GM18868 (cell line): Measurements from ENCODE around the gene AFF3.
A peak's percentile ranks its signal among the peaks of the same experiment; 100 is the strongest.

Source experiments
- ATAC-seq: cut with Tn5 transposase; IDR thresholded peaks from one replicate; pipeline ENCODE4 v1.9.1; 2021; ENCODE audit warnings: mild to moderate bottlenecking, moderate library complexity; ENCODE audit not compliant: unreplicated experiment

Gene AFF3

DNA sequence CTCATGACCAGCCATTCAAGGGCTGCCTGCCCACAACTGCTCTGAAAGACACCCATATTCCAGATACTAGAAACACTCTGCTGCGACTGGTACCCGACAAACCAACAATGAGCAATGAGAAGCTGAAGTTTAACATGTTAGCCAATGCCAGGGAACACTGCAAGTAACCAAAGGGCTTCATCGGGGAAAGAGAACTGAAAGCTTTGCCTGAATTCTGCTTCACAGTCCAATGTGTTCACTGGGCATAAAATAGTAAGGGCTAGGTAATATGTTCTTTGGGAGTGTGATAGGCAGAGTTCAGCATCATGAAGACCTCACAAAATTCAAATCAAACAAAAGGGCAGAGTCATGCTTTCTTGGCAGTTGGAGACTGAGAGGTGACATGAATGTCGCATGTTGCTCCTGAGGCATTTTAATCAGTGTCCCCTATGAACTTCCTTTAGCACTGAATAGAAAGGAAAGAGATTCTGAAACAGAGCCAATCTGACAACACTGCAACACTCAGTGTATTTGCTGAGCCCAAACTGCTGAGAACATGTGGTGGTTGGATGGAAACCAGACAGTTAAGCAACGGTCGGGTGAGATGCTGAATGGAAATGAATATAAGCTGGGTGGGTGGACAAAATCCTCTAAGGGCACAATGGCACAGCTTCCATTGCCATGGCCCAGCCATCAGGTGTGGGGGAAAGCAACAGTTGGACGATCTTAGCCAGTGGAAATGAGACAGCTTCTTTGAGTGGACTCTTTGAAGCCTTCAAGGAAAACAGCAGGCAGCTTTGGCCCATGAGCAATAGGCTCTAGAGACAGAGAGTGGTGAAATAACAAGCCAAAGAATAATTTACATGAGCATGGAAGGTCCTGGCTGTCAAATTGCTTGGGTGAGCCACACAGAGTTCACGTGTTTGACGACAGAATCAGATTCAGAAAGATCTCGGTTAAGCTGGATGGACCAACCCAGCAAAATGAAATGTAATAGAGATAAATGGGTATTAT is 277.5 kb downstream of the AFF3 start:
- no peak for ATAC-seq

DNA sequence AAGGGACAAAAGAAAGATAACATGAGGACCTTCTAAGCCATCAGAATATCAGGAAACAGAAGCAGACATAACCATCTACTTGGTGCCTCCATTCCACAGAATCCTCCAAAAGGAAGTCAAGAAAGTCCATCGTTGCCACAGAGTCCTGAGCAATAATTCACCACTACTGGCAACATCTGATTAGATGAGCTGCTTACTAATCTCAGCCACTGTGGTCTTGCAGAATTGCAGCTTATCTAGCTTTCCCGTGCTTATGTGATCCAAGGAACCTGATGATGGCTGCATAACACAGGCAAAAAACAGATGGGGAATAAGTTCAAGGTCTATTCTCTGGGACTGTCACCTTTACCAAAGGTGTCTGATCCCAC is 278.5 kb downstream of the AFF3 start:
- ATAC-seq = no peak

DNA sequence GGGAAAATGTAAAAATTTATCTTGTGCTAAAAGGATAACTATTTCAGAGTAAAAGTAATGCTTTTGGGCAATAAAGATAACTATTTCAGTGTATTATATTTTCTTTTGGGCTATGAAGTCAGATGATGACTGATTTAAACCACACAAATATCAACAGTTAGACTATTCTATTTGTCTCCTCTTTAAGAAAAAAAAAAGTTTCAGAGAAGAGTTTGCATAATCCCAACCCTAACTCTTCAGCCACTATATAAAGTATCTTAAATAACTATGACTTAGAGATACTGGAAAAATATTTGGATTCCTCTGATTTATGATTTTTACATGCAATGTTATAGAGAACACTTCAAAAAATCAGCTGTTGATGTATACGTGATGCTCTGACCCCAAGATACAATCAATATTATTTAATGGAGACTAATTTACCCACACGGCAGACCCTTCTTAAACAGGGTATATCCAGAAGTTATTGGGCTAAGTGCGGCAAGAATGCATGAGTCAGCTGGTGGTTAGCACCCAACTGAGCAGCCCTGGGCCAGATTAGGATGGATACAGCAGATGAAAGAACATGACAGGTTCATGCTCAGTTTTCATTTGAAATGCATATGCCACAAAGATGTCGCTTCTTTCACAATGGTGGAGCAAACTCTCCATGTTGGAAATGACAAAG is 279.0 kb downstream of the AFF3 start:
- no peak for ATAC-seq

DNA sequence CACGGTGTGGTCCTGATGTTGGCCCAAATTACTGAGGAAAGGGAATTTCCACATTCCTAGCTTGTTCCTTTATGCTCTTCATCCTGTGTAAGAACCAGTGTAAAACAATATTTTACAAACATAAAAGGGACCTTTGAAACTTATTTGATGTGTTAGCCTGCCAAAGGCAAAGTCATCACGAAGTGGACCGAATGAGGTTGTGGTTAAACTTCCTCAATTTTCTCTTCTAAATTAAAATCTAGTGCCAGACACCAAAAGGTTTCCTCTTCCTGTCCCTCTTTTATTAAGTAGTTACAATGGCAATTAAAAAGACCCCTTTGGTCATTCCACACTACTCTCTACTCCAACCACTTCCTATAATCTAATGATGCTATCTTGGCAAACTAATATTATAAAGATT is 279.8 kb downstream of the AFF3 start:
- no peak for ATAC-seq

DNA sequence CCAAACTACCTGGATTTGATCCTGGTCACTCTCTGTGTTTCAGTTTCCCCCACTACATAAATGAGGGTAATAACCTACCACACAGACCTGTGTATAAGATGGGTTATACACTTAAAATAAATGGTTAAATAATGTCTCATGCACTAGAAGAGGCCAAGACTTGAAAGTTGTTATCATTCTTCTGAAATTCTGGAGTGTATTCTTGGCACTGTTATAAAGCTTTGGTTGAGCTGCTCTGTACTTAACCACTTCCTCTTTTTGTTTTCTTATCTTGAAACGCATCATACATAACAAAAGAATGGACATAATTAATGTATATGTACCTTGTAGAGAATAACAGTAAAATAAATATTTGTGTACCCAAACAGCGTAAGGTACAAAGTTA is 281.0 kb downstream of the AFF3 start:
- ATAC-seq = peak; percentile 58

DNA sequence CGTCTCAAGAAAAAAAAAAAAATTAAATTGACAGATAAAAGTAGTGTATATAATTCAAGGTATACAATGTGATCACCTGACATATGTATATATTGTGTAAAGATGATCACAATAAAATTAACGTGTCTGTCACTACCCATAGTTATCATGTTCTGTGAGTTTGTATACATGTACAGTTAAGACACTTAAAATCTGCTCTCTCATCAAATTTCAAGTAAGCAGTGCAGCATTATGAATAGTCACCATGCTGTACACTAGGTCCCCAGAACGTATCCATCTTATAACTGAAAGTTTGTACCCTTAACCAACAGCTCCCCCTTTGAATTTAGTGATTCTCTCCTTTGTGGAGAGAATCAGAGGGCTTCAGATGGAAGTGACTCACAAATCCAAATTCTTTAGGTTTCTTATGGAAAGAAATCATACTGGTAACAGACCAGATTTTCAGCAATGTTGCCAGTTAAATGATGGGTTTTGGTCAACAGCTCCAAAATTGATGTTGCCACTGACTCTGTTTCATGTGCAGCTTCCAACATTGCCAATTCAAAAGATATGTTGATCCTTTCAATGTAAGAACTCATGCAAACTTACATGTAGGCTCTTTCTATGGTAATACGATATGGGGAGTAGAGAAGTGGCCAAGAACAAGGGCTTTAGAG is 281.5 kb downstream of the AFF3 start:
- ATAC-seq = no peak

DNA sequence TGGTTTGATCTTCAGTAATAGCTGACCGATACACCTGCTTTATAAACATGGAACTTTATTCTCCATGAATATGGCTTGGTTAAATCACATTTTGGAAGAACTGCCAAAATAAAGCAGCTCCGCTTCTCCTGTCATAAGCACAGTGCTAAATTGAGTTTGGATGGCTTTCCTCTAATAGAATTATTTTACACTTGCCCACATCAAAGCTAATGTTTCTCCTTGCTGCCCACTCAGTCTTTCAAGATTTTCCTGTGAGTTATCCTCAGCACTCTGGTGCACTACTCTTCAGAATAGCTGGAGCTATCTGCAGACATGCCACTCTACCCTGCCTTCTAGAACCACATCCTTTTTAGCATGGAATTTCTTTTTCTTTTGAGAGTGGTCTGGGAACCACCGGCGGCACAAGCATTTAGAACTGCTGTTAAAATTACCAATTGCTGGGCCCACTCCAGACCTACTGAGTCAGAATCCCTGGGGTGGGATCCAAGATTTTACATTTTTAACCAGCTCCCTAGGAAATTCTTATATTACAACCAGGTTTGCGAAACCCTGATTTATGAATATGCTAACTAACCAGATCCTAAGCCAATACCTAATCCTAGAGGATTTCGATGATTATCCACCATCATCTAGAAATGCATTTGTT is 283.3 kb downstream of the AFF3 start:
- ATAC-seq = no peak

DNA sequence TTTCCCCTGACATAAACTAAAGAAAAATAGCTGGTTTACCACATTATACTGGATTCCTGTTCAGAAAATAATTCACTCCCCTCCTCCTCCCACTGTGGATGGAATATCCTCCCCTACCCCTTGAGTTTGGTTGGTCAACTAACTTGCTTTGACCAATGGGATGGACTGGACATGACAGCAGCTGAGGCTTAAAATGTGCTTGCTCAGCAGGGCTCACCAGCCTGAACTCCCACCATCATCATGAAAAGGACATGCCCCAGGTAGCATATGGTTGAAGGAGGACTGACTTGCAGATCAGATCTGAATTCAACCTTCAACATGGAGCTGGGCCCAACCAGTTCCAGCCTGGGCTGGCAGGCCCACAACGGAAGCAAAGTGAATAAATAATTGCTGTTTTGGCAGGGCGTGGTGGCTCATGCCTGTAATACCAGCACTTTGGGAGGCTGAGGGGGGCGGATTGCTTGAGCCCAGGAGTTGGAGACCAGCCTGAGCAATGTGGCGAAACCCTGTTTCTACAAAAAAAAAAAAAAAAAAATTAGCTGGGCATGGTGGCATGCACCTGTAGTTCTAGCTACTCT is 284.4 kb downstream of the AFF3 start:
- no peak for ATAC-seq

DNA sequence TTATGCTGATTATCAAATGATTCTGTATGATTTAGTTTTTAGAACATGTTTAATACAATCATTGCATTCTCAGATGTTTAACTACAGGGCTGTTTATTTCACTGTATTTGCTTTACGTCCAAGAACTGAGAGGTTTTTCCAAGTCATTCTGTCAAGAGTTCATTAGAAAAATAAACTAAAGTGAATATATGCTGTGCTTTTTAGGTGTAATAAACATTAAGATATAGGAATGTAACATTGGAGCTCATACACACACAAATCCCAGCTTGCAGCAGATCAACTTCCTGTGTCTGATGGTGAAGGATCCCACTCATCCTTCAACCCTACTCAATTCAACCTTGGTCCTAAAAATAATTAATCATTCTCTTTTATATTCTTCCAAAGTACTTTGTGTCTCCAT is 285.0 kb downstream of the AFF3 start:
- no peak for ATAC-seq

DNA sequence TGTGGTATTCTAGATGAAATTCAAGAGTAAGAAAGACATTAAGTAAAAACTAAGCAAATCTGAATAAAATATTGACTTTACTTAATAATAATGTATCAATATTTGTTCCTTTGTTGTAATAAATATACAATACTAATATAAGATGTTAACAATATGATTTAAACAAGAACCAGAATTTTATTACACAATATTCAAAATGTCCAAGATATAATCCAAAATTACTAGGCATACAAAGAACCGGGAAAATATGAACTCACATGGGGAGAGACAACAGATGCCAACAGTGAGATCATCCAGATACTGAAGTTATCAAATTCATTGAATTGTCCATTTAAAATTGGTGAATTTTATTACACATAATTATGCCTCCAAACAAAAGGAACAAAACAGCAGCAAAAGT is 286.3 kb downstream of the AFF3 start:
- ATAC-seq = no peak

DNA sequence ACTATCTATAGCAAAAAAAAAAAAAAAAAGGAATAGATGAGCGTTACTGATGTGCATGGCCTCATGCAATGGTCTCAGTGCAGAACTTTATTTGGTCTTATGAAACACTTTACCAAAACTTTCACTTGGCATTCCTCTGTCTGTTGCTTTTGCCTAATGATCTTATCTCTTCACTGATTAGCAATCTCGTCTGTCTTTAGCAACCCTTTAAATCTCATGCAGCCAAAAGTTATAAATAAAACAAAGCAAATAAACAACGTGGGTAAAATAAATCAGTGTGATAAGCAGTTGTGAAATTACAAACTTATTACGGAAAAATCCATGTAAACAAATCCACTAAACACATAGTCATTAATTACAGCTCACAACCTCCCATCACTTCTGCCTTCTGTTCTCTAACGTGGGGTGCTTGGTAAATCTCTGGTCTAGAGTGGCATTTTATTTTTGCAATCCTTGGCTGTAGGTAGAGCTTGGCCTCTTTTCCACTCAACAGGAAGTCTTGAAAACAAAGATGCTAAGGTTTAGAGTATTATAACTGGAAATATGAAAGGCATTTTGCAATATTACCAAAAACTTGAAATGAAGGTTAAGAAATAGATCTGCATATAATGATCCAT is 288.0 kb downstream of the AFF3 start:
- ATAC-seq = no peak

DNA sequence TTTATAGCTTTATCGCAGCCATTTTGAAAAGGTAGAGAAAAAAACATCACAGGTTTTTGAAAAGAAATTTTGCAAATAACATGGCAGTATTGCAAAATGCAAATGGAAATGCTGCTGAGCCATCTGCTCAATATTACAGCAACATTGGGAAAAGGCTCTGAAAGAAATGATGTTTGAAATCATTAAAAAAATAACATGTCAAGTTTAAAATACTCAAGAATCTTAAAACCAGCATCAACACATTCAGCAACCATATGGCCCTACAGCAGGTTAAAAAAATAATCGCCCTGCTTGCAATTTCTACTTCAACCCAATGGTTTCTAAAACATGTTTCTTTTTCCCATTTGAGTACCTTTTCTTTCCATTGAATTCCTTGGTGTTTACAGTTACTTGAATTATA is 289.4 kb downstream of the AFF3 start:
- ATAC-seq = no peak

DNA sequence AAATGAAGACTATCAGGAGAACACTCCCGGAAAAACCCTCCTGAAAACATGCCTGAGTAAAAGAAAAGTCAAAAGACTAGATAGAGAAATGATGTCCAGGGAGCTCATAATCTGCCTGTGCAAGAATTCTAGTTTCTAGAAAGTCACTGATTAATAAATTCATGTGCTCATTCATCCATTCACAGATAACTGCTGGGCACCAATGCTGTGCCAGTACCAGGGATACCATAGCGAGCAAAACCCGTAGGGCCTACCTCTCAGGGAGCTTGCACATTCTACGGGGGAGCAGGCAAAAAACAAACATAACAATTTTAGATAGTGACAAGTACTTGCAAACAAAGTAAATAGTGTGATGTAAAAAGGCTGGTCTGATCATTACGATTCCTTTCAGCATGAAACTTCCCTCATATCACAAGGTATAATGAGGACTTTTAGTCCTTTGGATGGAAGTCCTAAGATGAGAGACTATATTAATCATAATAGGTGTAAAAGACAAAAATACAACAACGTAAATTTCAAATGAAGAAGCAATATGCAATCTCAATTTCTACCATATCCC is 289.9 kb downstream of the AFF3 start:
- ATAC-seq = no peak

DNA sequence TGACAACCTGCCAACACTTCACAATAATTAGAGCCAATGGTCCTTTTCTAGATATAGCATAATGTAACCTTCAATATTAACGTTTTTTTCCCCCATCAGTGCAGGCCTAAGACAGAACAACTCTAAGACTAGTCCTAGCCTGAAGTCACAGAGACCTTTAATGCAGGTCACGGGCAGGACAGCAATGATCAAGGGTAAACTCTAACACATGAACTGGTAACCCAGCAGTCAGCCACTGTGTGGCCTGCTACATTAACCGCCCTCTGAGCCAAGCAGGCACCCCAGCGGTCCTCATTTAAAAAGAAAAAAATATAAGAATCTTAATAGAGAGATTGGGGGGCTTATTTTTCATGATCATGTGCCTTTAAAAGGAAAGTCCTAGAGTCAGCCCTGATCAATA is 290.6 kb downstream of the AFF3 start:
- ATAC-seq = no peak

DNA sequence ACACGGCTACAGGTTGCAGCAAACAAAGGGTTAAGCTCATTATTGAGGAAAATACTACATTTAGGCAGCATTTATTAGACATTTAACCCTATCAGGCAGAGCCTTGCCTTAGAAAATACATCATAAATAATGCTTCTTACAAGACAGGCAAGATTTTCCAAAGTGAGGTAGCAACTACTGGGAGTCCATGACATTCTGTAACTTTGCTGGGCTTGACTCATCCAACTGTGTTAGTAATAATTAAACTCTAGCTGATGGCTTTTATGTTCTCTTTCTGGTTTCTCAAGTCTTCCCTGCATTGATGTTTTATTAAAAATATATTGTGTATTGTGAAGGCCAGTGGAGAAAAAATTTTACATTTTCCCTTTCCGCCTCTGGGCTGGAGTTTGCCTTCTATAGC is 291.3 kb downstream of the AFF3 start:
- ATAC-seq = no peak

DNA sequence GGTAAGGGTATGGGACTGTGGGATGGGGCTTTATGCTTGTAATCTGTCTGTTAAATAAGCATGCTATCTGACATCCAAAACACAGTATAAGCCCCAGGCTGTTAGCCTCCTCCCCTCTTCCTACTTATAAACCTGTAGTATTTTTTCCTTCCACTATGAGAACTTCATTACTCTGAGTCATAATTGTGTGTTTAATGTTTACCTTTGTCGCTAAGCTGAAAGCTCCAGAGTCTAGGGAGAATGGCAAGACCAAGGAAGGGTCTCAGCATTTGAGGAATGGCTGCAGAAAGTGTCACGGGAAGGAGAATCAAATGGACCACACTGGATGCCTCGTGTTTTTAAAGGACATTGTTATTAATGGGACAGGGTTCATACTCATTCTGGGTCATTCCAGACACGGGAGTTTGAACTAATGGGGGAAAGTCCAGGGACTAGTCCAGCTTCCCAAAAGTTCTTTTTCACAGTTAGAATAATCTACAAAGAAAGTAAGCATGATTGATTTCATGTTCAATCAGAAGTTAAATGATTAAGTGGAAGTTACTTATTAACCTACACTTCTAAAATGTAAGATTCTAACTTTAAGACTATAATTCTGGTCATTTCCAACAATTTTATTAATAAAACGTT is 292.2 kb downstream of the AFF3 start:
- no peak for ATAC-seq

DNA sequence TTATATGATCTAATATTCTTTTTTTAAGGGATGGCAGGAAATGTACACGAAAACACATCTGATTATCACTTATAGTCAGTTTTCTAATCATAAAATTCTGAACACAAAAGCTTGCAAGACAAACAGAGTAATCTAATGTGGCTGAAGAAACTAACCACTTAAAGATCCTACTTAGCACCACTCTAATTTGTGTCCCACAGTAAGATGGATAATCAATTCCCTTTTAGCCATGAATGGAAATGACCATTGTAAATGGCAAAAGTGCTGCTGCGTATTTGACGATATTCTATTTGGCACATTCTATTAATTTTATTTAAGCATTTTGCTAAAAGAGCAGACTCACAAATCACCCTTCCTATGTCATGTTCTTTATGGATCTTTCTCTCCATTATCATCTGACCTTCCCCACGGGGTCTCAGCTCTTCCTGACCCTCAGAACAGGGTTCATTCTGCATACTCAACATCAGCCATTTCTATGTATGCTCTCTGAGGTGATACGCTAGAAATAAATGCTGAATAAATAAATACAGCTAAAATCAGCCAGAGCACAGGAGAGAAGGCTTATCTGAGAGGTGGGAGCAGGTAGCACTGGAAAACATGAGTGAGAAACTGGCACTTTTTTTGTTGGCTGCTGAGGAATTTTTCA is 295.8 kb downstream of the AFF3 start:
- no peak for ATAC-seq

DNA sequence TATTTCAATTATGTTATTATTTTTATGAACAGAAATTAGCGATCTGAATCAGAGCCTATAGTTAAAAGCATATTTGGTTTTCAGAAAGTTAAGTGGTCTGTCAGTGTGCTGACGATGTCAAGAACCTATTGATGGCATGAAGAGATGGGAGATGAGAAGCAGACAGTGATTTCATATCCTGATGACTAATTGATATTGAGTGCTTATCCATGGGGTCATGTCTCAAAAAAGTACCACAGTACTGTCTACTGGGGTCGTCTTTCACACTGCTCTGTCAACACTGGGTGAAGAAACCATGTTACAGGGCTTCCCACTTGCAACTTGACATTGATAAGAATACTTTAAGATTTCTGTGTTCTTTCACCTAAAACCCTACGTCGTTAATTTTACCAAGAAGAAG is 297.1 kb downstream of the AFF3 start:
- ATAC-seq = no peak

DNA sequence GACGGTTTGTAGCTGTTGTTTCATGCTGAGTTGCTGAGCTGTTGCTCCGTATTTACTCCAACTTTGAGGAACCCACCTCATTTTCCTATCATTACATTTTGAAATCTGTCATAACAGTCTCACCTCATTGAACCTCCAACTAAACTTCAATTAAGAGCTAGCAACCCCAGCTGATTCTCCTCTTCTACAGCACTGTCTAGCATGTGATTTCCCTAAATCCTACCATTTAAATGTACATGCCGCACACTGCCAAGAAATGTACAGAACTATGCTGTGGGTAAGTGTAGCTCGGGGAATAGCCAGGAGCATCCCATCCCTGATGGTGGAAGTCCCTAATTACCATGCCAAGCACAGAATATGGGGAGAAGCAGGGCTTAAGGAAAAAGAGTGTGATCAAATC is 299.9 kb downstream of the AFF3 start:
- ATAC-seq = no peak
